ENCODE measurements around the gene CHD1. TPM values are rescaled to one million over a fixed set of nuclear protein-coding genes. Genes with fewer than 3 reads are reported as not detected.

Gene CHD1
- total RNA-seq, 1 experiment from 2014 or later: 52.5 TPM

- H3K27ac Mint-ChIP-seq (ENCODE audit: unreplicated experiment): no peak overlapping the region
- no TSS peak for BruUV-seq (replicated peaks)
- no peak for DNase-seq
- no peaks in the 10 kb centered on the region for H3K9me3 Mint-ChIP-seq (ENCODE audit: unreplicated experiment)
- H3K9me3 ChIP-seq: no peaks in the 10 kb centered on the region
- H3K4me3 ChIP-seq (ENCODE audit: low read depth, low read length): no peak overlapping the region
- no peaks in the 10 kb centered on the region for H3K36me3 ChIP-seq (ENCODE audit: control insufficient read depth, insufficient read depth, low read length)
- no peak for TF ChIP-seq CTCF (IDR thresholded peaks at IDR 0.05; ENCODE audit: insufficient read depth in 1 of 2, low read depth in 1 of 2, low read length in 1 of 2, severe bottlenecking in 1 of 2, unreplicated experiment in 1 of 2)
- POLR2A ChIA-PET: no interaction called here
- no peaks in the 10 kb centered on the region for H3K27me3 ChIP-seq (replicated peaks; ENCODE audit: control insufficient read depth, insufficient read depth, low read length)
- intact Hi-C loops (cut with micrococcal nuclease; ENCODE audit: unreplicated experiment): no loop called here
- H3K4me1 Mint-ChIP-seq (ENCODE audit: low read depth, unreplicated experiment): no peaks in the 10 kb centered on the region
- no peaks in the 10 kb centered on the region for H3K4me1 ChIP-seq
- H3K36me3 Mint-ChIP-seq (ENCODE audit: insufficient read depth, unreplicated experiment): peaks cover 71% of the 10 kb centered on the region
- no peaks in the 10 kb centered on the region for H3K27me3 Mint-ChIP-seq (ENCODE audit: insufficient read depth, unreplicated experiment)
- CTCF ChIA-PET: no interaction called here
- no peak overlapping the region for H3K4me3 Mint-ChIP-seq (ENCODE audit: unreplicated experiment)
These were observed 37.2 kb downstream of the CHD1 start for GRCh38 chr5:98891591-98891990.

GRCh38 chr5:98880598-98880997 is 48.2 kb downstream of the CHD1 start:
- H3K36me3 Mint-ChIP-seq (ENCODE audit: insufficient read depth, unreplicated experiment): peaks cover 95% of the 10 kb centered on the region
- DNase-seq: no peak

GRCh38 chr5:98880151-98880550 is 48.7 kb downstream of the CHD1 start:
- intact Hi-C loops (cut with micrococcal nuclease; ENCODE audit: unreplicated experiment): loop anchor here (2.0 kb wide), 1 partner anchor 15 kb away; no protein-coding TSS in a partner anchor
- H3K27me3 ChIP-seq (replicated peaks; ENCODE audit: control insufficient read depth, insufficient read depth, low read length): no peaks in the 10 kb centered on the region
- BruUV-seq (replicated peaks): no TSS peak

More at GRCh38 chr5:98880598-98880997, 48.2 kb downstream of the CHD1 start:
- H3K9me3 Mint-ChIP-seq (ENCODE audit: unreplicated experiment): no peaks in the 10 kb centered on the region
- Histone ChIP-seq H3K4me1 (no peaks in the 10 kb centered on the region), H3K4me3 (ENCODE audit: low read depth, low read length) (no peak overlapping the region), H3K9me3 (no peaks in the 10 kb centered on the region), H3K36me3 (ENCODE audit: control insufficient read depth, insufficient read depth, low read length) (peaks cover 4% of the 10 kb centered on the region), H3K27me3 (replicated peaks; ENCODE audit: control insufficient read depth, insufficient read depth, low read length) (no peaks in the 10 kb centered on the region)
- H3K4me1 Mint-ChIP-seq (ENCODE audit: low read depth, unreplicated experiment): no peaks in the 10 kb centered on the region
- intact Hi-C loops (cut with micrococcal nuclease; ENCODE audit: unreplicated experiment): loop anchor here (2.0 kb wide), 1 partner anchor 16 kb away; no protein-coding TSS in a partner anchor
- ChIA-PET POLR2A (no interaction called here), CTCF (no interaction called here)
- no peak for TF ChIP-seq CTCF (IDR thresholded peaks at IDR 0.05; ENCODE audit: insufficient read depth in 1 of 2, low read depth in 1 of 2, low read length in 1 of 2, severe bottlenecking in 1 of 2, unreplicated experiment in 1 of 2)
- no TSS peak for BruUV-seq (replicated peaks)
- no peaks in the 10 kb centered on the region for H3K27me3 Mint-ChIP-seq (ENCODE audit: insufficient read depth, unreplicated experiment)
- H3K27ac Mint-ChIP-seq (ENCODE audit: unreplicated experiment): no peak overlapping the region
- no peak overlapping the region for H3K4me3 Mint-ChIP-seq (ENCODE audit: unreplicated experiment)

More at GRCh38 chr5:98880151-98880550, 48.7 kb downstream of the CHD1 start:
- DNase-seq: no peak
- Mint-ChIP-seq H3K4me3 (ENCODE audit: unreplicated experiment) (no peak overlapping the region), H3K36me3 (ENCODE audit: insufficient read depth, unreplicated experiment) (peaks cover 91% of the 10 kb centered on the region), H3K27me3 (ENCODE audit: insufficient read depth, unreplicated experiment) (no peaks in the 10 kb centered on the region), H3K27ac (ENCODE audit: unreplicated experiment) (no peak overlapping the region), H3K4me1 (ENCODE audit: low read depth, unreplicated experiment) (no peaks in the 10 kb centered on the region), H3K9me3 (ENCODE audit: unreplicated experiment) (no peaks in the 10 kb centered on the region)
- CTCF ChIA-PET: no interaction called here
- Histone ChIP-seq H3K4me1 (no peaks in the 10 kb centered on the region), H3K9me3 (no peaks in the 10 kb centered on the region), H3K36me3 (ENCODE audit: control insufficient read depth, insufficient read depth, low read length) (peaks cover 4% of the 10 kb centered on the region), H3K4me3 (ENCODE audit: low read depth, low read length) (no peak overlapping the region)
- POLR2A ChIA-PET: no interaction called here
- no peak for TF ChIP-seq CTCF (IDR thresholded peaks at IDR 0.05; ENCODE audit: insufficient read depth in 1 of 2, low read depth in 1 of 2, low read length in 1 of 2, severe bottlenecking in 1 of 2, unreplicated experiment in 1 of 2)

All from Caco-2 (cell line).